BLaER1 treated with 17β-estradiol and CSF1 and Interleukin-3, amounts not matched to agents 10 nM and 100 nM (cell line): ENCODE data around the gene CSNK1E.

ENCODE experiments used
- H3K27ac ChIP-seq, 11 experiments: shearing (Covaris generic); formaldehyde crosslinking; 2 replicates each; pipeline ENCODE4 v1.8.1; 2022
- H3K27me3 ChIP-seq, 11 experiments: shearing (Covaris generic); formaldehyde crosslinking; 2 replicates each; pipeline ENCODE4 v1.8.1; 2022
- H3K36me3 ChIP-seq, 11 experiments: shearing (Covaris generic); formaldehyde crosslinking; 2 replicates each; pipeline ENCODE4 v1.8.1; 2022
- H3K4me1 ChIP-seq, 10 experiments: shearing (Covaris generic); formaldehyde crosslinking; 2 replicates each; pipeline ENCODE4 v1.8.1; 2022
- H3K4me2 ChIP-seq, 11 experiments: shearing (Covaris generic); formaldehyde crosslinking; 2 replicates each; pipeline ENCODE4 v1.8.1; 2022
- H3K4me3 ChIP-seq, 10 experiments: shearing (Covaris generic); formaldehyde crosslinking; 2 replicates each; pipeline ENCODE4 v1.8.1; 2022
- H3K9ac ChIP-seq, 11 experiments: shearing (Covaris generic); formaldehyde crosslinking; 2 replicates each; pipeline ENCODE4 v1.8.1; 2022
- H3K9me3 ChIP-seq, 11 experiments: shearing (Covaris generic); formaldehyde crosslinking; replicated peaks in 1 of 11; 2 replicates each; pipeline ENCODE4 v1.8.1; 2022
- H4K20me1 ChIP-seq, 11 experiments: shearing (Covaris generic); formaldehyde crosslinking; 2 replicates each; pipeline ENCODE4 v1.8.1; 2022
- Cebpa-rat ChIP-seq, 11 experiments: shearing (Covaris generic); IDR thresholded peaks; 2 replicates each; pipeline ENCODE4 v1.8.1; 2022

The CSNK1E gene

GRCh38 chr22:38260761-38261681 is 56.2 kb downstream of the CSNK1E start:
- Histone ChIP-seq H3K4me2 (peak overlapping the region in 9 of 11 experiments; percentile 6 to 75 (median 58); a peak in 10 of 22 replicates), H4K20me1 (peaks cover 28 to 70% (median 58%) of the 10 kb centered on the region in 11 experiments; a peak in 19 of 22 replicates), H3K9ac (peak overlapping the region in 2 of 11 experiments; percentile 1 to 9; a peak in 1 of 22 replicates), H3K4me3 (no peak overlapping the region), H3K4me1 (peaks cover 48 to 74% (median 59%) of the 10 kb centered on the region in 10 experiments), H3K9me3 (no peaks in the 10 kb centered on the region), H3K27ac (peak overlapping the region in 3 of 11 experiments; percentile 5 to 14 (median 10); a peak in 2 of 22 replicates), H3K27me3 (no peaks in the 10 kb centered on the region), H3K36me3 (peaks cover 0 to 32% (median 22%) of the 10 kb centered on the region in 11 experiments; a peak in 19 of 22 replicates)
- TF ChIP-seq Cebpa-rat (IDR thresholded peaks at IDR 0.05), result no peak

- H3K9ac ChIP-seq, result peak overlapping the region in 1 of 11 experiments; percentile 29; a peak in 2 of 22 replicates
- no peak overlapping the region for H3K4me3 ChIP-seq
- peaks cover 0 to 24% (median 16%) of the 10 kb centered on the region in 11 experiments; a peak in 17 of 22 replicates for H3K36me3 ChIP-seq
- H3K9me3 ChIP-seq, result no peaks in the 10 kb centered on the region
- H3K27me3 ChIP-seq, result no peaks in the 10 kb centered on the region
- no peak for TF ChIP-seq Cebpa-rat (IDR thresholded peaks at IDR 0.05)
- H3K4me1 ChIP-seq, result peaks cover 44 to 63% (median 52%) of the 10 kb centered on the region in 10 experiments
- H4K20me1 ChIP-seq, result peaks cover 28 to 82% (median 58%) of the 10 kb centered on the region in 11 experiments; a peak in 19 of 22 replicates
- H3K4me2 ChIP-seq, result peak overlapping the region; percentile 35 to 75 (median 57)
- peak overlapping the region in 3 of 11 experiments; percentile 8 to 37 (median 22); a peak in 4 of 22 replicates for H3K27ac ChIP-seq
Measured at GRCh38 chr22:38259370-38259769, 57.9 kb downstream of the CSNK1E start.

- Histone ChIP-seq H3K9ac (no peak overlapping the region; a peak in 1 of 22 replicates), H3K4me3 (no peak overlapping the region), H3K9me3 (no peaks in the 10 kb centered on the region), H4K20me1 (peaks cover 28 to 87% (median 58%) of the 10 kb centered on the region in 11 experiments; a peak in 19 of 22 replicates), H3K27ac (peak overlapping the region in 2 of 11 experiments; percentile 8 to 37; a peak in 2 of 22 replicates), H3K4me2 (peak overlapping the region; percentile 35 to 75 (median 57)), H3K27me3 (no peaks in the 10 kb centered on the region), H3K36me3 (peaks cover 0 to 19% (median 12%) of the 10 kb centered on the region in 11 experiments; a peak in 17 of 22 replicates), H3K4me1 (peaks cover 44 to 59% (median 51%) of the 10 kb centered on the region in 10 experiments)
- TF ChIP-seq Cebpa-rat (IDR thresholded peaks at IDR 0.05), result no peak
Measured at GRCh38 chr22:38258895-38259294, 58.3 kb downstream of the CSNK1E start.

GRCh38 chr22:38257650-38258250 is 59.5 kb downstream of the CSNK1E start:
- no peak overlapping the region for H3K4me3 ChIP-seq
- H3K36me3 ChIP-seq, result peaks cover 0 to 8% (median under 1%) of the 10 kb centered on the region in 11 experiments; a peak in 7 of 22 replicates
- H3K27ac ChIP-seq, result no peak overlapping the region
- no peaks in the 10 kb centered on the region for H3K27me3 ChIP-seq
- 0 out of 22 replicates have a peak overlapping the region, but pooled peaks of 2 of the 11 experiments have one; percentile 10 to 23 for H3K9ac ChIP-seq
- H3K9me3 ChIP-seq, result no peaks in the 10 kb centered on the region
- peak overlapping the region in 10 of 11 experiments; percentile 4 to 67 (median 48); a peak in 10 of 22 replicates for H3K4me2 ChIP-seq
- peaks cover 44 to 59% (median 51%) of the 10 kb centered on the region in 10 experiments for H3K4me1 ChIP-seq
- TF ChIP-seq Cebpa-rat (IDR thresholded peaks at IDR 0.05), result no peak
- peaks cover 28 to 86% (median 55%) of the 10 kb centered on the region in 11 experiments; a peak in 19 of 22 replicates for H4K20me1 ChIP-seq

- no peak overlapping the region for H3K4me3 ChIP-seq
- peaks cover 0 to 4% (median 0%) of the 10 kb centered on the region in 11 experiments; a peak in 2 of 22 replicates for H3K36me3 ChIP-seq
- no peak for TF ChIP-seq Cebpa-rat (IDR thresholded peaks at IDR 0.05)
- H3K9me3 ChIP-seq, result no peaks in the 10 kb centered on the region
- H4K20me1 ChIP-seq, result peaks cover 28 to 86% (median 56%) of the 10 kb centered on the region in 11 experiments; a peak in 19 of 22 replicates
- peaks cover 44 to 65% (median 54%) of the 10 kb centered on the region in 10 experiments for H3K4me1 ChIP-seq
- H3K4me2 ChIP-seq, result peak overlapping the region; percentile 35 to 67 (median 48); a peak in 17 of 22 replicates
- H3K27ac ChIP-seq, result no peak overlapping the region
- no peaks in the 10 kb centered on the region for H3K27me3 ChIP-seq
- H3K9ac ChIP-seq, result 0 out of 22 replicates have a peak overlapping the region, but pooled peaks of 1 of the 11 experiments have one; percentile 29
Measured at GRCh38 chr22:38257181-38257580, 60.1 kb downstream of the CSNK1E start.

GRCh38 chr22:38255697-38256096 is 61.5 kb downstream of the CSNK1E start:
- Histone ChIP-seq H3K4me3 (no peak overlapping the region), H3K4me2 (no peak overlapping the region; a peak in 1 of 22 replicates), H4K20me1 (peaks cover 22 to 86% (median 56%) of the 10 kb centered on the region in 11 experiments; a peak in 18 of 22 replicates), H3K9ac (no peak overlapping the region), H3K36me3 (peaks cover 0 to 7% (median 0%) of the 10 kb centered on the region in 11 experiments; a peak in 1 of 22 replicates), H3K4me1 (peaks cover 49 to 67% (median 63%) of the 10 kb centered on the region in 10 experiments), H3K27ac (no peak overlapping the region), H3K9me3 (peaks cover 0 to under 1% (median 0%) of the 10 kb centered on the region in 11 experiments; a peak in 1 of 22 replicates), H3K27me3 (no peaks in the 10 kb centered on the region)
- TF ChIP-seq Cebpa-rat (IDR thresholded peaks at IDR 0.05), result no peak

- peaks cover 0 to 45% (median 23%) of the 10 kb centered on the region in 11 experiments; a peak in 18 of 22 replicates for H3K36me3 ChIP-seq
- no peak overlapping the region for H3K4me3 ChIP-seq
Measured at GRCh38 chr22:38251341-38251692, 65.9 kb downstream of the CSNK1E start.

More at GRCh38 chr22:38251341-38251692, 65.9 kb downstream of the CSNK1E start:
- H4K20me1 ChIP-seq, result peaks cover 29 to 92% (median 60%) of the 10 kb centered on the region in 11 experiments; a peak in 21 of 22 replicates
- no peaks in the 10 kb centered on the region for H3K27me3 ChIP-seq
- peaks cover 9 to 17% (median 12%) of the 10 kb centered on the region in 11 experiments; a peak in 21 of 22 replicates for H3K9me3 ChIP-seq
- TF ChIP-seq Cebpa-rat (IDR thresholded peaks at IDR 0.05), result no peak
- H3K4me2 ChIP-seq, result peak overlapping the region in 9 of 11 experiments; percentile 32 to 77 (median 66); a peak in 16 of 22 replicates
- H3K9ac ChIP-seq, result no peak overlapping the region
- peaks cover 20 to 66% (median 56%) of the 10 kb centered on the region in 10 experiments for H3K4me1 ChIP-seq
- H3K27ac ChIP-seq, result no peak overlapping the region
